GM18868 (cell line): ENCODE data around the gene PPP2R5C.
"Not testable (repeated sequence)": the region's sequence is repeated elsewhere in the genome, so short reads cannot be mapped to it uniquely, and the experiment has no call there.

Experiments used
- ATAC-seq: cut with Tn5 transposase; IDR thresholded peaks from one replicate; pipeline ENCODE4 v1.9.1; 2021; ENCODE audit warnings: mild to moderate bottlenecking, moderate library complexity; ENCODE audit not compliant: unreplicated experiment

The PPP2R5C gene

GRCh38 chr14:101761032-101761880 lies at the start of gene PPP2R5C:
PPP2R5C (plus strand) TSS chr14:101761709; CDS start chr14:101761894, 185 bp downstream.
- ATAC-seq, result peak; percentile 59

GRCh38 chr14:101711857-101712233 lies 49.7 kb upstream of the PPP2R5C start:
- not testable (repeated sequence) for ATAC-seq

GRCh38 chr14:101712341-101712740 lies 49.2 kb upstream of the PPP2R5C start:
- ATAC-seq, result not testable (repeated sequence)

- ATAC-seq, result not testable (repeated sequence)
Observed at GRCh38 chr14:101713091-101713490, 48.4 kb upstream of the PPP2R5C start.

GRCh38 chr14:101713621-101714349 lies 47.7 kb upstream of the PPP2R5C start:
- no peak for ATAC-seq

GRCh38 chr14:101714394-101714793 lies 47.1 kb upstream of the PPP2R5C start:
- no peak for ATAC-seq

GRCh38 chr14:101715210-101716076 lies 46.1 kb upstream of the PPP2R5C start:
- ATAC-seq, result no peak

GRCh38 chr14:101716077-101716950 lies 45.2 kb upstream of the PPP2R5C start:
- ATAC-seq, result no peak

- no peak for ATAC-seq
Observed at GRCh38 chr14:101716956-101717662, 44.4 kb upstream of the PPP2R5C start.

GRCh38 chr14:101717663-101718490 lies 43.6 kb upstream of the PPP2R5C start:
- no peak for ATAC-seq

- no peak for ATAC-seq
Observed at GRCh38 chr14:101719045-101719645, 42.4 kb upstream of the PPP2R5C start.

- ATAC-seq, result no peak
Observed at GRCh38 chr14:101719708-101720107, 41.8 kb upstream of the PPP2R5C start.

- ATAC-seq, result no peak
Observed at GRCh38 chr14:101721111-101721510, 40.4 kb upstream of the PPP2R5C start.

GRCh38 chr14:101721951-101722661 lies 39.4 kb upstream of the PPP2R5C start:
- ATAC-seq, result peak; percentile 50

- ATAC-seq, result no peak
Observed at GRCh38 chr14:101723061-101723595, 38.4 kb upstream of the PPP2R5C start.

GRCh38 chr14:101725652-101726051 lies 35.9 kb upstream of the PPP2R5C start:
- not testable (repeated sequence) for ATAC-seq

GRCh38 chr14:101726295-101726953 lies 35.1 kb upstream of the PPP2R5C start:
- no peak for ATAC-seq
